Osteocyte (in vitro differentiated cells): ENCODE data around the gene VSTM2L. TPM values are rescaled to one million over a fixed set of nuclear protein-coding genes. Genes with fewer than 3 reads are reported as not detected.
A peak's percentile ranks its signal among the peaks of the same experiment; 100 is the strongest.

Experiments used
- DNase-seq: peaks from one replicate; pipeline ENCODE4 v3.0.0; 2021; ENCODE audit warnings: mixed read lengths; ENCODE audit not compliant: unreplicated experiment; ENCODE audit errors: extremely low spot score
- H3K27ac Mint-ChIP-seq: one replicate; pipeline ENCODE4 v1.8.0; 2021; ENCODE audit warnings: mild to moderate bottlenecking, mixed read lengths; ENCODE audit not compliant: unreplicated experiment
- H3K27me3 Mint-ChIP-seq: one replicate; pipeline ENCODE4 v1.8.0; 2021; ENCODE audit warnings: mixed read lengths; ENCODE audit not compliant: unreplicated experiment
- H3K36me3 Mint-ChIP-seq: one replicate; pipeline ENCODE4 v1.8.0; 2021; ENCODE audit warnings: mixed read lengths; ENCODE audit not compliant: unreplicated experiment
- H3K4me1 Mint-ChIP-seq: one replicate; pipeline ENCODE4 v1.8.0; 2021; ENCODE audit warnings: mixed read lengths; ENCODE audit not compliant: unreplicated experiment
- H3K4me3 Mint-ChIP-seq: one replicate; pipeline ENCODE4 v1.8.0; 2021; ENCODE audit warnings: mild to moderate bottlenecking, moderate library complexity, mixed read lengths; ENCODE audit not compliant: unreplicated experiment
- H3K9me3 Mint-ChIP-seq: one replicate; pipeline ENCODE4 v1.8.0; 2021; ENCODE audit warnings: mixed read lengths; ENCODE audit not compliant: unreplicated experiment
- CTCF ChIP-seq: fragments of 200-600 bp; sonication (generic); IDR thresholded peaks from 2 replicates; pipeline ENCODE4 v1.5.0; 2021; ENCODE audit warnings: antibody characterized with exemption, mild to moderate bottlenecking, moderate library complexity
- total RNA-seq: library from RNA; stranded (reverse); gene quantifications from 2 replicates; pipeline ENCODE4 v1.2.1, GENCODE V29; 2021

Gene VSTM2L
- total RNA-seq, 1 donor from 2014 or later, result 14.7 TPM

- peaks cover 11% of the 10 kb centered on the region for H3K4me1 Mint-ChIP-seq
- no peak for DNase-seq
- no peak overlapping the region for H3K4me3 Mint-ChIP-seq
- H3K27ac Mint-ChIP-seq, result no peak overlapping the region
- H3K27me3 Mint-ChIP-seq, result peaks cover 16% of the 10 kb centered on the region
- H3K9me3 Mint-ChIP-seq, result no peaks in the 10 kb centered on the region
- H3K36me3 Mint-ChIP-seq, result peaks cover 2% of the 10 kb centered on the region
- peak; percentile 32 for TF ChIP-seq CTCF
Measured at GRCh38 chr20:37896932-37897548, 5.9 kb upstream of the VSTM2L start.

GRCh38 chr20:37898233-37899104, 4.5 kb upstream of the VSTM2L start:
- H3K4me3 Mint-ChIP-seq, result no peak overlapping the region
- H3K27ac Mint-ChIP-seq, result no peak overlapping the region
- H3K4me1 Mint-ChIP-seq, result peaks cover 15% of the 10 kb centered on the region
- peaks cover 13% of the 10 kb centered on the region for H3K27me3 Mint-ChIP-seq
- H3K36me3 Mint-ChIP-seq, result no peaks in the 10 kb centered on the region
- TF ChIP-seq CTCF, result no peak
- H3K9me3 Mint-ChIP-seq, result no peaks in the 10 kb centered on the region
- no peak for DNase-seq

GRCh38 chr20:37899105-37900045, 3.6 kb upstream of the VSTM2L start:
- no peak for TF ChIP-seq CTCF

GRCh38 chr20:37901240-37901639, 1.7 kb upstream of the VSTM2L start:
- DNase-seq, result no peak

More at GRCh38 chr20:37899105-37900045, 3.6 kb upstream of the VSTM2L start:
- Mint-ChIP-seq H3K4me3 (no peak overlapping the region), H3K9me3 (no peaks in the 10 kb centered on the region), H3K27ac (no peak overlapping the region), H3K27me3 (peaks cover 12% of the 10 kb centered on the region), H3K36me3 (no peaks in the 10 kb centered on the region), H3K4me1 (peaks cover 20% of the 10 kb centered on the region)
- no peak for DNase-seq

More at GRCh38 chr20:37901240-37901639, 1.7 kb upstream of the VSTM2L start:
- H3K4me1 Mint-ChIP-seq, result peaks cover 31% of the 10 kb centered on the region
- H3K27me3 Mint-ChIP-seq, result peaks cover 12% of the 10 kb centered on the region
- no peak overlapping the region for H3K27ac Mint-ChIP-seq
- no peak overlapping the region for H3K4me3 Mint-ChIP-seq
- no peak for TF ChIP-seq CTCF
- H3K9me3 Mint-ChIP-seq, result no peaks in the 10 kb centered on the region
- H3K36me3 Mint-ChIP-seq, result no peaks in the 10 kb centered on the region
